ENCODE measurements around the gene RAD51AP1. TPM values are rescaled to one million over a fixed set of nuclear protein-coding genes. Genes with fewer than 3 reads are reported as not detected.
A peak's percentile ranks its signal among the peaks of the same experiment; 100 is the strongest.

Gene RAD51AP1
- total and polyA plus RNA-seq, 2 of the 8 experiments (the other 6 are each of a cell fraction or from before 2014, with no cell fraction given), result 29.7 to 48.3 TPM

DNA sequence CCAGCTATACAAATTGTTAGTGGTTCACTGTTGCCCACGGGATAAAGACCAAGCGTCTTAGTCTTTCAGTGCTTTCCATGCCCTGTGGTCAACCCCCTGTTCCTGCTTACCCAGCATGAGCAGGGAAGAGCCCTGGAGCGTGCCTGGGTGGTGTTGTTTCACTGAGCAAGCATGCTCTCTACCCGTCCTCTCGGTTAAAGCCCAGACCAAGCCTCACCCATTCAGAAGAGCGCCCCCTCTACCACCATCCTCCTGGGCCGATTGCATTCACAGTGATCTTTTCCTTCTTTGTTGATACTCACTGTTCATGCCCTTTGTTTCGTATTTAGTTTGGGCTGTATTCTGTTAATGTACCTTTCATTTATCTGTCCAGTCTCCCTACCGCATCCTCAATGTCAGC, 48.4 kb downstream of the RAD51AP1 start:
- DNase-seq (ENCODE audit: low read depth in 1 of 2, low spot score in 2 of 2) (peak in 1 of 2 experiments; percentile 68), FAIRE-seq (peak; percentile 86)
- Histone ChIP-seq H2BK15ac (ENCODE audit: low read length) (no peak overlapping the region), H3K27me3 (replicated peaks in 1 of 4; ENCODE audit: control insufficient read depth in 3 of 4, extremely low read depth in 1 of 4, insufficient read depth in 3 of 4, low read length in 3 of 4) (no peaks in the 10 kb centered on the region; a peak in 1 of 7 replicates), H3K23me2 (ENCODE audit: low read depth, low read length) (no peaks in the 10 kb centered on the region), H3K4me2 (ENCODE audit: insufficient read depth in 1 of 2, low read depth in 2 of 2, low read length in 2 of 2) (no peak overlapping the region; a peak in 1 of 4 replicates), H3K9me3 (ENCODE audit: insufficient read depth in 2 of 2, low read depth in 1 of 2, low read length in 1 of 2) (no peaks in the 10 kb centered on the region), H3K4ac (replicated peaks; ENCODE audit: insufficient read length, low read depth, low read length) (no peak overlapping the region), H3K4me3 (ENCODE audit: extremely low read depth in 1 of 4, insufficient read depth in 2 of 4, low read depth in 3 of 4, low read length in 4 of 4) (no peak overlapping the region), H2AFZ (ENCODE audit: low read length) (peak overlapping the region; percentile 20), H3K56ac (replicated peaks; ENCODE audit: insufficient read length, low read depth, low read length) (no peak overlapping the region), H2BK120ac (replicated peaks; ENCODE audit: low read depth, low read length) (no peak overlapping the region), H2BK12ac (ENCODE audit: low read depth, low read length) (peak overlapping the region; percentile 18; the same call in 1 of the 2 replicates), H3K4me1 (replicated peaks in 1 of 4; ENCODE audit: control insufficient read depth in 3 of 4, insufficient read depth in 4 of 4, low read length in 3 of 4) (peaks cover 0 to 4% (median 1%) of the 10 kb centered on the region in 4 experiments; a peak in 3 of 7 replicates), H3K36me3 (ENCODE audit: control insufficient read depth in 2 of 4, insufficient read depth in 4 of 4, low read length in 3 of 4) (no peaks in the 10 kb centered on the region), H2BK20ac (ENCODE audit: low read length) (no peak overlapping the region), H3K14ac (ENCODE audit: insufficient read length) (no peak overlapping the region), H2AK5ac (ENCODE audit: low read depth, low read length) (no peak overlapping the region), H4K5ac (ENCODE audit: insufficient read length, low read depth, low read length) (no peak overlapping the region), H3K79me2 (ENCODE audit: control insufficient read depth in 1 of 2, insufficient read depth in 2 of 2, low read length in 2 of 2) (no peaks in the 10 kb centered on the region), H2BK5ac (ENCODE audit: low read depth, low read length) (no peak overlapping the region), H3K18ac (ENCODE audit: extremely low read depth, low read length) (no peak overlapping the region), H3K79me1 (ENCODE audit: low read depth, low read length) (no peaks in the 10 kb centered on the region), H4K8ac (ENCODE audit: extremely low read depth, insufficient read depth, low read length) (no peak overlapping the region), H3K9ac (replicated peaks in 1 of 4; ENCODE audit: extremely low read depth in 1 of 4, low read depth in 3 of 4, low read length in 3 of 4) (0 out of 7 replicates have a peak overlapping the region, but pooled peaks of 1 of the 4 experiments have one; percentile 7), H4K20me1 (replicated peaks in 1 of 2; ENCODE audit: control insufficient read depth in 1 of 2, insufficient read depth in 2 of 2, low read length in 2 of 2) (no peaks in the 10 kb centered on the region), H3K23ac (ENCODE audit: insufficient read length) (no peak overlapping the region), H3K27ac (ENCODE audit: low read depth, low read length) (no peak overlapping the region), H4K91ac (replicated peaks; ENCODE audit: insufficient read length, low read length) (no peak overlapping the region)
- ChIA-PET POLR2A (ENCODE audit: partially characterized antibody) (no interaction called here), CTCF (ENCODE audit: partially characterized antibody) (interaction anchor here (0.6 to 3.9 kb wide), 13 partner anchors 8 to 321 kb away, joined by 3 to 13 read pairs (median 3); no protein-coding TSS in a partner anchor)
- WGBS, 2 experiments (ENCODE audit: extremely low coverage in 1 of 2, insufficient coverage in 1 of 2, insufficient read length in 1 of 2, insufficient replicate concordance in 2 of 2, low coverage in 1 of 2, low lambda C conversion rate in 2 of 2, missing lambda C conversion rate in 1 of 2), result 44% methylated on average over 9 of the region's 9 CpGs; no CpG with 5 or more reads in 1 of the 2 experiments
- TF ChIP-seq HDAC2 (IDR thresholded peaks at IDR 0.05; ENCODE audit: borderline replicate concordance in 1 of 2, low read depth in 2 of 2, low read length in 2 of 2) (no peak), NRF1 (IDR thresholded peaks at IDR 0.05; ENCODE audit: low read depth, low read length) (no peak), RXRA (IDR thresholded peaks at IDR 0.05; ENCODE audit: insufficient read depth, low read depth, low read length) (no peak), CBX5 (IDR thresholded peaks at IDR 0.05; ENCODE audit: low read depth, low read length) (no peak)
